ENCODE results near the gene CIZ1.

CIZ1 gene

DNA sequence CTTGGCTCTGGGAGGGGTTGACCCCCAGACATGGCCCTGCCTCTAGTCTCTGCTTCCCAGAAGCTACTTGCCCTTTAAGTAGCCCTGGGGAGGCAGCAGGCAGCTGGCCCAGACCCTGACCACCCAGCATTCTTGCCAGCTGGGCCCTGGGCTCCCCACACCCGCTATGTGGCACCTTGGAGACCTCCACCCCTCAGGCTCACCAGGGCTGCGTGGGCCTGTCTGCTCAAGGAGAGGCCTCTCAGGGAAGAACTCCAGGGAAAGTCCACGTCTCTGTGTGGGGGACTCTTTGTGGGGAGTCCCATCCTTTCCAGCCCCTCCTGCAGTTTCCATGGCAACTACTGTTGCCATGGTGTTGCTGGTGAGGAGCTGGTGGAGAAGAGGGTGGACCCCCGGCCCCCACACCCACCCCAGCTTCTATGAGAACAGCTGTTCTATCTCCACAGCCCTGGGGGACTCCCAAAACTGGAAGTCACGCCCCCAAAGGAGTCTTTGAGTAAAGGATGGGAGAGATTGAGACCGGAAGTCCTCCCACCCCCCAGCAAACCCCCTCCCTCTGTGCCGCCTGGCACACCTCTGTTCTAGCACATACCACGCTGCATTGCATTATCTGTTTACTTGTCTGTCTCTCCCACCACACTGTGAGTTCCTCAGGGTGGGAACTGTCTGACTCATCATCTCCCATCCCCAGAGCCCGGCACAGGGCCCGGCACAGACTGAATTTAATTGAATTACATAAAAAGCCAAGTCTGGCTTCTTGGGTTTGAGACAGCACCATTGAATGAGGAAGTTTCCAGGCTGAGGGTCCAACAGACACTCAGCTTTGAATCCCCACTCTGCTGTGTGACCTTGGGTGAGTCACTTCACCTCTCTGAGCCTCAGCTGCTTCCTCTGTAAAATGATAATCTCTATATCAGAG lies 24.4 kb upstream of the CIZ1 start:
- Histone ChIP-seq H3K9ac (ENCODE audit: low read length) (peak overlapping the region; percentile 59), H2BK12ac (ENCODE audit: low read length in 2 of 2) (no peak overlapping the region), H2BK5ac (ENCODE audit: low read depth, low read length, poor library complexity, severe bottlenecking) (no peak overlapping the region), H3K79me1 (replicated peaks; ENCODE audit: low read length, poor library complexity, severe bottlenecking) (peaks cover 19% of the 10 kb centered on the region), H3K23ac (ENCODE audit: low read length in 2 of 2) (no peak overlapping the region), H3K36me3 (ENCODE audit: control insufficient read depth in 1 of 2, insufficient read depth in 2 of 2, low read depth in 1 of 2, low read length in 2 of 2) (peaks cover 32 to 35% of the 10 kb centered on the region in 2 experiments), H3K18ac (ENCODE audit: low read depth in 1 of 2, low read length in 2 of 2) (peak overlapping the region; percentile 11 to 23), H4K91ac (ENCODE audit: low read length) (peak overlapping the region; percentile 57), H2BK15ac (ENCODE audit: low read depth, poor library complexity, severe bottlenecking) (peak overlapping the region; percentile 12), H3K9me3 (ENCODE audit: control insufficient read depth, low read length) (no peaks in the 10 kb centered on the region), H4K8ac (ENCODE audit: low read length) (no peak overlapping the region), H2AK5ac (ENCODE audit: low read length, severe bottlenecking) (peak overlapping the region; percentile 84), H3K4me3 (ENCODE audit: insufficient read depth in 1 of 2, low read depth in 1 of 2, low read length in 2 of 2) (no peak overlapping the region), H3K4me1 (ENCODE audit: control insufficient read depth, insufficient read depth, low read depth, low read length) (peaks cover 64% of the 10 kb centered on the region), H3K27ac (ENCODE audit: low read length, poor library complexity, severe bottlenecking) (peak overlapping the region; percentile 39), H3K27me3 (ENCODE audit: control insufficient read depth in 1 of 2, insufficient read depth in 1 of 2, low read length in 2 of 2) (no peaks in the 10 kb centered on the region), H3K14ac (ENCODE audit: low read length in 2 of 2) (no peak overlapping the region), H2AFZ (ENCODE audit: low read depth, low read length) (peak overlapping the region; percentile 8), H2BK120ac (ENCODE audit: low read depth, low read length) (no peak overlapping the region), H3K4me2 (ENCODE audit: low read length, poor library complexity, severe bottlenecking) (peak overlapping the region; percentile 29), H3K4ac (ENCODE audit: low read depth in 1 of 2, low read length in 2 of 2) (peak overlapping the region in 1 of 2 experiments; percentile 18)
- 47% methylated on average over 7 of the region's 10 CpGs for WGBS
- peak; percentile 76 for DNase-seq

DNA sequence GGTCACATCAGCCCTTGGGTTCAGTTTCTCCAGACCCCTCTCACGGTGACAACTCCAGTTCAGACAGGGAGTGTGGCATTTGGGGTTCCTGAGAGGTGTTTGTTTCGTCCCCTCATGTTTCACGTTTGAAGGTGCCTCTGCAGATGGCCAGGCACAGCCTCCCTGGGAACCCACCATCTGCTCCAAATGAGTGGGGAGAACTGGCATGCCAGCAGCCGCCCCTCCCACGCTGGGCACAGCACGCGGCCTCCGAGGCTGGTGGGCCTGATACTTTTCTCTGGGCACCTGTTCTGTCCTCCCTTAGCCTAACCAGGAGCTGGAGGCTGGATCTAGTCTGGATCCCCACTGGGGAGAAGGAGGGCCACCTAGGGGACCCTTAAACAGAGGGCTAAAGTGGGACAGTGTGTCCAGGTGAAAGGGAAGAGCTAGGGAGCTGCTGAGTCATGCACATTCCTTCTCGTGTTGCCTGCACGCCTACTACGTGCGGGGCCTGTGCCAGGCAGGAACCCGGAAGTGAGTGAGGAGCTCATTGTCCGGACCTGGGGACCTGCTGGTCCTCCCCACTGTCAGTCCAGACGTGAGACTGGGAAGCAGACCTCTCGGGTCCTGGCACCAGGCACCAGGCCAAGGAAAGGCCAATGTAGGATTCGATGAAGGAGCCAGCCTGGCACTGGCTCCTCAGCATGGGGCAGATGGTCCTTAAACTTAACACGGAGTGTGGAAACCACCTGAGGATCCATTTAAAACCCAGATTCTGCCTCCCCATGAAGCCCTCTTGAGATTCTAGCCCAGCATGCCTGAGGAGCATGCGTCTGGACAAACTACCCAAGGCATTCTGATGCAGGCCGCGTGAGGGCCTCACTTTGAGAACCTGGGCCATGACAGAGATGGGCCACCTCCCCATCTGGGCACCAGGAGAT lies 23.5 kb upstream of the CIZ1 start:
- H3K4me1 ChIP-seq (ENCODE audit: control insufficient read depth, insufficient read depth, low read depth, low read length), result peaks cover 70% of the 10 kb centered on the region
- H3K27ac ChIP-seq (ENCODE audit: low read length, poor library complexity, severe bottlenecking), result peak overlapping the region; percentile 39
- H3K9me3 ChIP-seq (ENCODE audit: control insufficient read depth, low read length), result no peaks in the 10 kb centered on the region
- no peak for DNase-seq
- 84% methylated on average over 21 of the region's 21 CpGs for WGBS
- H3K27me3 ChIP-seq (ENCODE audit: control insufficient read depth in 1 of 2, insufficient read depth in 1 of 2, low read length in 2 of 2), result no peaks in the 10 kb centered on the region
- no peak overlapping the region for H4K8ac ChIP-seq (ENCODE audit: low read length)
- H3K14ac ChIP-seq (ENCODE audit: low read length in 2 of 2), result no peak overlapping the region
- H2BK12ac ChIP-seq (ENCODE audit: low read length in 2 of 2), result no peak overlapping the region
- peaks cover 19% of the 10 kb centered on the region for H3K79me1 ChIP-seq (replicated peaks; ENCODE audit: low read length, poor library complexity, severe bottlenecking)
- H3K4ac ChIP-seq (ENCODE audit: low read depth in 1 of 2, low read length in 2 of 2), result no peak overlapping the region
- no peak overlapping the region for H2BK5ac ChIP-seq (ENCODE audit: low read depth, low read length, poor library complexity, severe bottlenecking)
- H2BK120ac ChIP-seq (ENCODE audit: low read depth, low read length), result no peak overlapping the region
- H2AFZ ChIP-seq (ENCODE audit: low read depth, low read length), result no peak overlapping the region
- H2AK5ac ChIP-seq (ENCODE audit: low read length, severe bottlenecking), result peak overlapping the region; percentile 84
- H3K23ac ChIP-seq (ENCODE audit: low read length in 2 of 2), result no peak overlapping the region
- no peak overlapping the region for H3K4me3 ChIP-seq (ENCODE audit: insufficient read depth in 1 of 2, low read depth in 1 of 2, low read length in 2 of 2)
- no peak overlapping the region for H2BK15ac ChIP-seq (ENCODE audit: low read depth, poor library complexity, severe bottlenecking)
- peak overlapping the region; percentile 59 for H3K9ac ChIP-seq (ENCODE audit: low read length)
- H4K91ac ChIP-seq (ENCODE audit: low read length), result no peak overlapping the region
- no peak overlapping the region for H3K4me2 ChIP-seq (ENCODE audit: low read length, poor library complexity, severe bottlenecking)
- H3K18ac ChIP-seq (ENCODE audit: low read depth in 1 of 2, low read length in 2 of 2), result peak overlapping the region in 1 of 2 experiments; percentile 19
- peaks cover 24 to 27% of the 10 kb centered on the region in 2 experiments for H3K36me3 ChIP-seq (ENCODE audit: control insufficient read depth in 1 of 2, insufficient read depth in 2 of 2, low read depth in 1 of 2, low read length in 2 of 2)

DNA sequence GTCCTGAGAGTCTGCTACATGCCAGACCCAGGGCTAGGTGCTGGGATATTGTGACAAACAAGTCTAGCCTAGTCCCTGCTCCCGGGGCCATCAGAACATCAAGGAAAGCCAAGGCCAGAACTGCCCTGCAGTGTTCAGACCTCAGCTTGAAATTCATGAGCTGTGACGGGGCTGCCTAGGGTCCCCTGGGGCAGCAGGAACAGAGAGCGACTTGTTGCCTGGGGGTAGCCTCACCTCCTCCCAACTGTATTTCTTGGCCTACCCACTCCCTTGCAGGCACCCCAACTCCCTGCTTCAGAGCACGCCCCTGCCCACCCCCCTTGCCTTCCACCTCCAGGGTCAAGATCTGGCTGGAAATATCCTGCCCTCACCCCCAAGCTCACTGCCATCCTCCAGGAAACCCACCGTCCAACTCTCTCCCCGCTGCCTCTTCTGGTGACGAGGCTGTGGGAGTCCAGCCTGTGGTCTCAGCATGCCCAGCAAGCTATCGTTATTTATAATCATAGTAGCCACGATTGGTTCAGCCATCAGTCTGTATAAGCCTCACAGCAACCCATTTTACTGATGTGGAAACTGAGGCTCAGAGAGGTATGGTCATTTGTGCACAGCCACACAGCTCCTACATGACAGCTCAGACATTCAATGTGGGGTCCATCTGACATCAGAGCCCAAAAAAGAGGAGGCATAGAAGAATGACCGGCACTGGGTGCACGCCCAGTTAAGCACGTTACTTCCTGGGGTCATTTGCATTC lies 22.6 kb upstream of the CIZ1 start:
- H3K4me3 ChIP-seq (ENCODE audit: insufficient read depth in 1 of 2, low read depth in 1 of 2, low read length in 2 of 2), result no peak overlapping the region
- H2BK12ac ChIP-seq (ENCODE audit: low read length in 2 of 2), result no peak overlapping the region

More for the DNA sequence above, 22.6 kb upstream of the CIZ1 start:
- H2AK5ac ChIP-seq (ENCODE audit: low read length, severe bottlenecking), result peak overlapping the region; percentile 84
- no peak overlapping the region for H2BK120ac ChIP-seq (ENCODE audit: low read depth, low read length)
- H4K8ac ChIP-seq (ENCODE audit: low read length), result no peak overlapping the region
- peaks cover 15 to 21% of the 10 kb centered on the region in 2 experiments for H3K36me3 ChIP-seq (ENCODE audit: control insufficient read depth in 1 of 2, insufficient read depth in 2 of 2, low read depth in 1 of 2, low read length in 2 of 2)
- H3K4me1 ChIP-seq (ENCODE audit: control insufficient read depth, insufficient read depth, low read depth, low read length), result peaks cover 76% of the 10 kb centered on the region
- H3K9me3 ChIP-seq (ENCODE audit: control insufficient read depth, low read length), result no peaks in the 10 kb centered on the region
- H3K4ac ChIP-seq (ENCODE audit: low read depth in 1 of 2, low read length in 2 of 2), result no peak overlapping the region
- H2BK15ac ChIP-seq (ENCODE audit: low read depth, poor library complexity, severe bottlenecking), result no peak overlapping the region
- no peaks in the 10 kb centered on the region for H3K27me3 ChIP-seq (ENCODE audit: control insufficient read depth in 1 of 2, insufficient read depth in 1 of 2, low read length in 2 of 2)
- H3K9ac ChIP-seq (ENCODE audit: low read length), result no peak overlapping the region
- H3K23ac ChIP-seq (ENCODE audit: low read length in 2 of 2), result no peak overlapping the region
- no peak overlapping the region for H3K18ac ChIP-seq (ENCODE audit: low read depth in 1 of 2, low read length in 2 of 2)
- WGBS, result 98% methylated on average over 12 of the region's 12 CpGs
- peak overlapping the region; percentile 25 for H3K4me2 ChIP-seq (ENCODE audit: low read length, poor library complexity, severe bottlenecking)
- peak overlapping the region in 1 of 2 experiments; percentile 30 for H3K14ac ChIP-seq (ENCODE audit: low read length in 2 of 2)
- DNase-seq, result no peak
- peaks cover 25% of the 10 kb centered on the region for H3K79me1 ChIP-seq (replicated peaks; ENCODE audit: low read length, poor library complexity, severe bottlenecking)
- peak overlapping the region; percentile 8 for H3K27ac ChIP-seq (ENCODE audit: low read length, poor library complexity, severe bottlenecking)
- H2BK5ac ChIP-seq (ENCODE audit: low read depth, low read length, poor library complexity, severe bottlenecking), result no peak overlapping the region
- no peak overlapping the region for H2AFZ ChIP-seq (ENCODE audit: low read depth, low read length)
- H4K91ac ChIP-seq (ENCODE audit: low read length), result no peak overlapping the region
